Nephron (organoid): ENCODE measurements around the gene CAMTA2.
A peak's percentile ranks its signal among the peaks of the same experiment; 100 is the strongest.

Experiments used
- H3K27ac Mint-ChIP-seq, 3 experiments: 2 replicates each; pipeline ENCODE4 v1.8.0; 2020; ENCODE audit warnings: mixed read lengths in 3 of 3, mild to moderate bottlenecking in 2 of 3, moderate library complexity in 1 of 3
- H3K27me3 Mint-ChIP-seq: 2 replicates; pipeline ENCODE4 v1.8.0; 2021; ENCODE audit warnings: low read depth, mild to moderate bottlenecking, moderate library complexity, mixed read lengths
- H3K36me3 Mint-ChIP-seq: 2 replicates; pipeline ENCODE4 v1.8.0; 2020; ENCODE audit warnings: low read depth, mixed read lengths
- H3K4me1 Mint-ChIP-seq: 2 replicates; pipeline ENCODE4 v1.8.0; 2020; ENCODE audit warnings: mixed read lengths
- H3K4me3 Mint-ChIP-seq, 3 experiments: 2 replicates each; pipeline ENCODE4 v1.8.0; 2020; ENCODE audit warnings: mild to moderate bottlenecking in 3 of 3, mixed read lengths in 3 of 3, moderate library complexity in 2 of 3
- H3K9me3 Mint-ChIP-seq: 2 replicates; pipeline ENCODE4 v1.8.0; 2020; ENCODE audit warnings: mixed read lengths
- TF ChIP-seq, protein P1 (sequence below), 3 experiments: fragments of 200-600 bp; sonication (generic); IDR thresholded peaks; one replicate each; pipeline ENCODE4 v1.5.0; 2021; ENCODE audit warnings: antibody characterized with exemption in 3 of 3; ENCODE audit not compliant: unreplicated experiment in 3 of 3

The CAMTA2 gene

DNA sequence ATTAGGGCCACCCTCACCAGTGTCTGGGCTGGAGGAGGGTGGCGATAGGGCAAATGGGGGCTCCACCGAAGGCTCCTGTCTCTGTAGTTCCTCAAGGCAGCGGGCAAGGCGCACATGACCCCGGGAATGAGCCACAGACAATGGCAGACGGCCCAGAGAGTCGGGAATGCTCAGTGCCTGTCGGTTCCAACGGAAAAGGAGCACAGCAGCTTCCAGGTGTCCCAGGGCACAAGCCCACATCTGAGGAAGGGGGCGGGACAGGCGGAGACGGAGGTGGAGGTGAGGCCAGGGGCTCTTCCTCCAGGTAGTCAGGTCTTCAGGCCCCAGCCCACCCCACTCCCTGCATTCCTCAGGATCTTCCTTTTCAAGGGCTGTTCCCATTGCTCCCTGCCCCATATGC is 14.7 kb downstream of the CAMTA2 start:
- H3K4me3 Mint-ChIP-seq, result peak overlapping the region in 2 of 3 experiments; percentile 31 to 55
- peaks cover 26% of the 10 kb centered on the region for H3K36me3 Mint-ChIP-seq
- no peaks in the 10 kb centered on the region for H3K9me3 Mint-ChIP-seq
- H3K27me3 Mint-ChIP-seq, result no peaks in the 10 kb centered on the region
- TF ChIP-seq, protein P1, sequence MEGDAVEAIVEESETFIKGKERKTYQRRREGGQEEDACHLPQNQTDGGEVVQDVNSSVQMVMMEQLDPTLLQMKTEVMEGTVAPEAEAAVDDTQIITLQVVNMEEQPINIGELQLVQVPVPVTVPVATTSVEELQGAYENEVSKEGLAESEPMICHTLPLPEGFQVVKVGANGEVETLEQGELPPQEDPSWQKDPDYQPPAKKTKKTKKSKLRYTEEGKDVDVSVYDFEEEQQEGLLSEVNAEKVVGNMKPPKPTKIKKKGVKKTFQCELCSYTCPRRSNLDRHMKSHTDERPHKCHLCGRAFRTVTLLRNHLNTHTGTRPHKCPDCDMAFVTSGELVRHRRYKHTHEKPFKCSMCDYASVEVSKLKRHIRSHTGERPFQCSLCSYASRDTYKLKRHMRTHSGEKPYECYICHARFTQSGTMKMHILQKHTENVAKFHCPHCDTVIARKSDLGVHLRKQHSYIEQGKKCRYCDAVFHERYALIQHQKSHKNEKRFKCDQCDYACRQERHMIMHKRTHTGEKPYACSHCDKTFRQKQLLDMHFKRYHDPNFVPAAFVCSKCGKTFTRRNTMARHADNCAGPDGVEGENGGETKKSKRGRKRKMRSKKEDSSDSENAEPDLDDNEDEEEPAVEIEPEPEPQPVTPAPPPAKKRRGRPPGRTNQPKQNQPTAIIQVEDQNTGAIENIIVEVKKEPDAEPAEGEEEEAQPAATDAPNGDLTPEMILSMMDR (IDR thresholded peaks at IDR 0.05; ENCODE audit: unreplicated experiment in 3 of 3), result no peak
- no peak overlapping the region for H3K27ac Mint-ChIP-seq
- H3K4me1 Mint-ChIP-seq, result peaks cover 22% of the 10 kb centered on the region

DNA sequence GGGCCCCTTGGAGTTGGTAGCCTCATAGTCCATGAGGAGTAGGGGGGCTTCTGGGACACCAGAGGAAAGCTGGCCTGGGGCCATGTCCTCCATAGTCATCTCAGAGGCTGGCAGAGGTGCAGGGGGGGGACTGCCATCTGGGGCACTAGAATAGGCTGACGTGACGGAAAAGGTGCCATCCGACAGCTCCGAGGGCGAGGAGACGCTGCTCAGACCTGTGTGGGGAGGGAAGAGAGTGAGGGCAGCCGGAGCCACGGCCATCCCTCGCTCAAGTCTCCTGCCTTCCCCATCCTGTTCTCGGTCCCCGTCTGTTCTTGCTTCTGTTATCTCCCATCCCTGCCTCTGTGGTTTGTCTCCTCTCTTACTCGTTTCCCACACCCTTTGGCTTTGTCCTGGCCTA is 15.2 kb downstream of the CAMTA2 start:
- TF ChIP-seq, protein P1 (IDR thresholded peaks at IDR 0.05; ENCODE audit: unreplicated experiment in 3 of 3), result no peak
- Mint-ChIP-seq H3K36me3 (peaks cover 26% of the 10 kb centered on the region), H3K27me3 (no peaks in the 10 kb centered on the region)

DNA sequence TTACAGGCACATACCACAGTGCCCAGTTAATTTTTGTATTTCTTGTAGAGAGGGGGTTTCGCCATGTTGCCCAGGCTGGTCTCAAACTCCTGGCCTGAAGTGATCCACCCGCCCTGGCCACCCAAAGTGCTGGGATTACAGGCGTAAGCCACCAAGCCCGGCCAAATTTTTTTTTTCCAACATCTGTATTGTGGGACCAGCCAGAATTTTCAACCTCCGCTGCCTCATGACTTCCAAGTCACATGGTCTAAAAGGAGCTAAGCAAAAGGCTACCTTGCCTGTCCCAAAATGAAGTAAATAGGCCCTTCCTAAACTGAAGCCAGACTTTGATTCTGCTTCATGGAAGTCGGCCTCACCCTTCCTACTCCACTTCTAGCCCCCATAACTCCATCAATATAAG is 15.6 kb downstream of the CAMTA2 start:
- no peaks in the 10 kb centered on the region for H3K27me3 Mint-ChIP-seq

More for the DNA sequence above, 15.2 kb downstream of the CAMTA2 start:
- Mint-ChIP-seq H3K9me3 (no peaks in the 10 kb centered on the region), H3K4me1 (peaks cover 22% of the 10 kb centered on the region), H3K27ac (no peak overlapping the region), H3K4me3 (peak overlapping the region in 2 of 3 experiments; percentile 31 to 55)

DNA sequence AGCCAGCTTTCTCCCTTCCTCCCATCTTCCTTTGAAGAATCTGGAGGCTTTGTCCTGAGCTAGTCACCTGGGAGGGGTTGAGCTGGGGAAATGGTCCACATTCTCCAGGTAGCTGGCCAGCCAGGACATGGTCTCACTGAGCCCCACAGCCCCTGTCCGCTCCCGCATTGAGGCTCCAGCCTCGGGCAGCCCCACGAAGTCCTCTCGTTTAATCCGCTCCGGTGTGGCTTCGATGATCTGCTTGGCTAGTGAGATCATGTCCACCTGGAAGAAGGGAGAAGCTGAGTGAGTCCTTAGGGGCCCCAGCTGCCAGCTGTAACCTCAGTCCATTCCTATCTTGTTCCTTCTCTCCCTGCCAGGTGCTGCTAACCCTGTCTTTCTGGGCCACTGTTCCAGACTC is 17.2 kb downstream of the CAMTA2 start:
- TF ChIP-seq, protein P1 (IDR thresholded peaks at IDR 0.05; ENCODE audit: unreplicated experiment in 3 of 3), result no peak
- H3K4me1 Mint-ChIP-seq, result peaks cover 29% of the 10 kb centered on the region
- peak overlapping the region; percentile 70 to 82 (median 72) for H3K4me3 Mint-ChIP-seq
- H3K9me3 Mint-ChIP-seq, result no peaks in the 10 kb centered on the region
- peaks cover 30% of the 10 kb centered on the region for H3K36me3 Mint-ChIP-seq
- H3K27me3 Mint-ChIP-seq, result no peaks in the 10 kb centered on the region
- peak overlapping the region in 2 of 3 experiments; percentile 62 to 76 for H3K27ac Mint-ChIP-seq

More for the DNA sequence above, 15.6 kb downstream of the CAMTA2 start:
- TF ChIP-seq, protein P1 (IDR thresholded peaks at IDR 0.05; ENCODE audit: unreplicated experiment in 3 of 3), result no peak
- H3K36me3 Mint-ChIP-seq, result peaks cover 26% of the 10 kb centered on the region
- H3K27ac Mint-ChIP-seq, result no peak overlapping the region
- H3K4me3 Mint-ChIP-seq, result no peak overlapping the region
- H3K4me1 Mint-ChIP-seq, result peaks cover 22% of the 10 kb centered on the region
- no peaks in the 10 kb centered on the region for H3K9me3 Mint-ChIP-seq

DNA sequence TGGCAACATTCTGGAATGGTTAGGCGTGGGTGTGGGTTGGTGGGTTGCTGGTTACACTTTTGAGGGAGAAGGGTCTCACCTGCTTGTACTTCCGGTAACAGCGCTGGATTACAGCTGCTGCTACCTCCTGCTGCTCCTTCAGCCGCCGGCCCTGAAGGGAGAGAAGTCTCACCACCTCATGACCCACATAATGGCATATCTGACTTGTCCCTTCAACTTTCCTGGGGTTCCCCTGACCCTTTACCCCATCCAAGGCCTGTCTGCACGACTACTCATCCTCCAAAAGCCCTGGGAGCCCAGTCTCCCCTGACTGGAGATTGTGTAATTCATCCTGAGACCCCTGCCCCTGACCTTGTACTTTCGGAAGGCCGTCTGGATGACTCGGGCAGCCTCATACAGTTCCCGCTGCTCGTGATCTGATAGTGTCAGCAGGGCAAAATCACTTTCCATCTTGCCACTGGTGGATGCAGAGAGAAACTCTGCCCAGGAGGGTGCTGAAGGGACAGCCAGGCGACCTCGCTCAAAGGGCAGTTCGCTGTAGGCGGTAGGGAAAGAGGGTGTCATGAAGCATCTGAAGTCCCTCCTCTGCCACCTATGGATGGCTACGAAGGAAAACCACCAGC is 17.8 kb downstream of the CAMTA2 start:
- Mint-ChIP-seq H3K27ac (no peak overlapping the region), H3K4me1 (peaks cover 29% of the 10 kb centered on the region)
- TF ChIP-seq, protein P1 (IDR thresholded peaks at IDR 0.05; ENCODE audit: unreplicated experiment in 3 of 3), result no peak

DNA sequence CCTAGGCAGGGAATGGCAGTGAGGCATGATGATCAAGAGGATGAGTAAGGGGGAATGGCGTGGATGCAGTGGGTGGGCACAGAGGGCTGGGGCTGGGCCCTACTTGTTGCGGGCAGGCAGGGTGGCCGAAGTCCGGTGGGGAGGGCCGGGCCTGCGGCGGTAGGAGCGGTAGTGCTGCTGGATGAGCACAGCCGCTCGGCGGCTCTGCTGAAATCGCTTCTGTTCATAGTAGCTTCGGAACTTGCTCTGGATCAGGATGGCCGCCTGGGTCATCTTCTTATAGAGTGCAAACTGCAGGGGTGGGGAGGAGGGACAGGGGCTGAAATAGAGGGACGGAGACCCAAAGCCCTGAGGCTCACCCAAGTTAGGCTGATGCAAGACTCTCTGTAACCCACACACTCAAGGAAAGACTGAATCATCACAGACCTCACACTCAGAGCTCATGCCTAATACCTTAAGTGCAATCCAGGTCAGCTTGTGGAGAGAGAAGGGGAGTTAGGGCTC is 18.4 kb downstream of the CAMTA2 start:
- no peak overlapping the region for H3K4me3 Mint-ChIP-seq
- peaks cover 26% of the 10 kb centered on the region for H3K36me3 Mint-ChIP-seq
- no peaks in the 10 kb centered on the region for H3K9me3 Mint-ChIP-seq
- peaks cover 29% of the 10 kb centered on the region for H3K4me1 Mint-ChIP-seq
- no peaks in the 10 kb centered on the region for H3K27me3 Mint-ChIP-seq
- TF ChIP-seq, protein P1 (IDR thresholded peaks at IDR 0.05; ENCODE audit: unreplicated experiment in 3 of 3), result no peak
- no peak overlapping the region for H3K27ac Mint-ChIP-seq

More for the DNA sequence above, 17.8 kb downstream of the CAMTA2 start:
- no peaks in the 10 kb centered on the region for H3K27me3 Mint-ChIP-seq
- no peaks in the 10 kb centered on the region for H3K9me3 Mint-ChIP-seq
- H3K4me3 Mint-ChIP-seq, result no peak overlapping the region
- peaks cover 31% of the 10 kb centered on the region for H3K36me3 Mint-ChIP-seq
